GM12878 (cell line): ENCODE measurements around the gene MICALL2. TPM values are rescaled to one million over a fixed set of nuclear protein-coding genes. Genes with fewer than 3 reads are reported as not detected.
A peak's percentile ranks its signal among the peaks of the same experiment; 100 is the strongest.

ENCODE experiments used
- CBX3 ChIP-seq: fragments of 200-600 bp; sonication (generic); IDR thresholded peaks from 2 replicates; pipeline ENCODE4 v1.6.1; 2016; ENCODE audit warnings: low read depth, borderline replicate concordance
- CBX5 ChIP-seq: sonication (generic); IDR thresholded peaks from 2 replicates; pipeline ENCODE4 v1.6.1; 2016; ENCODE audit warnings: low read depth, moderate library complexity, mild to moderate bottlenecking, inconsistent platforms
- CREM ChIP-seq: IDR thresholded peaks from 2 replicates; pipeline ENCODE4 v1.6.1; 2014; ENCODE audit warnings: antibody characterized with exemption, low read depth
- CTCF ChIP-seq, 3 experiments: IDR thresholded peaks in 2 of 3; conservative IDR thresholded peaks in 1 of 3; 2 replicates each; pipeline ENCODE4 v1.5.1; 2011; ENCODE audit warnings: low read depth in 3 of 3, low read length in 3 of 3, mild to moderate bottlenecking in 3 of 3, control low read depth in 2 of 3, moderate library complexity in 2 of 3, inconsistent platforms in 1 of 3, mixed read lengths in 1 of 3; ENCODE audit not compliant: control insufficient read depth in 2 of 3, insufficient read depth in 1 of 3; ENCODE audit errors: extremely low read depth in 1 of 3
- EED ChIP-seq: sonication (generic); IDR thresholded peaks from 2 replicates; pipeline ENCODE4 v1.6.1; 2016; ENCODE audit warnings: antibody characterized with exemption, low read depth
- FOS ChIP-seq: IDR thresholded peaks from 3 replicates; pipeline ENCODE4 v1.6.1; 2011; ENCODE audit warnings: borderline replicate concordance; ENCODE audit not compliant: insufficient read length; ENCODE audit errors: extremely low read depth
- GATAD2B ChIP-seq: fragments of 450-650 bp; conservative IDR thresholded peaks from 2 replicates; pipeline ENCODE4 v1.6.1; 2017; ENCODE audit warnings: low read depth, mild to moderate bottlenecking, moderate library complexity
- HCFC1 ChIP-seq: fragments of 150-350 bp; IDR thresholded peaks from 2 replicates; pipeline ENCODE4 v1.6.1; 2014; ENCODE audit warnings: low read length
- IRF4 ChIP-seq: IDR thresholded peaks from 2 replicates; pipeline ENCODE4 v1.6.1; 2011; ENCODE audit warnings: low read depth, low read length
- LARP7 ChIP-seq: fragments of 450-650 bp; IDR thresholded peaks from 2 replicates; pipeline ENCODE4 v1.6.1; 2017; ENCODE audit warnings: mild to moderate bottlenecking
- NFIC ChIP-seq: IDR thresholded peaks from 2 replicates; pipeline ENCODE4 v1.6.1; 2012; ENCODE audit warnings: low read depth, mild to moderate bottlenecking, inconsistent platforms, low read length, moderate library complexity
- NFYB ChIP-seq: IDR thresholded peaks from 2 replicates; pipeline ENCODE4 v1.6.1; 2011; ENCODE audit warnings: low read depth, mild to moderate bottlenecking, low read length, improper control_type of control experiment, moderate library complexity; ENCODE audit not compliant: insufficient read depth
- POLR2AphosphoS5 ChIP-seq: IDR thresholded peaks from 2 replicates; pipeline ENCODE4 v1.6.1; 2011; ENCODE audit warnings: mild to moderate bottlenecking, low read length, inconsistent platforms
- RAD21 ChIP-seq: IDR thresholded peaks from 2 replicates; pipeline ENCODE4 v1.6.1; 2011; ENCODE audit warnings: mild to moderate bottlenecking, low read depth, low read length, moderate library complexity; ENCODE audit not compliant: insufficient read depth
- RAD51 ChIP-seq: fragments of 450-650 bp; IDR thresholded peaks from 2 replicates; pipeline ENCODE4 v1.6.1; 2016; ENCODE audit warnings: moderate library complexity, mild to moderate bottlenecking, inconsistent platforms
- RBBP5 ChIP-seq: fragments of 200-600 bp; sonication (generic); conservative IDR thresholded peaks from 2 replicates; pipeline ENCODE4 v1.6.1; 2016
- RUNX3 ChIP-seq: IDR thresholded peaks from 2 replicates; pipeline ENCODE4 v1.6.1; 2012; ENCODE audit warnings: low read length, inconsistent platforms
- SIX5 ChIP-seq: IDR thresholded peaks from 2 replicates; pipeline ENCODE4 v1.6.1; 2011; ENCODE audit warnings: mild to moderate bottlenecking, low read depth, low read length, moderate library complexity; ENCODE audit not compliant: severe bottlenecking
- SPI1 ChIP-seq: IDR thresholded peaks from 2 replicates; pipeline ENCODE4 v1.6.1; 2011; ENCODE audit warnings: low read depth, mild to moderate bottlenecking, low read length, moderate library complexity, borderline replicate concordance; ENCODE audit not compliant: insufficient read depth
- YY1 ChIP-seq: IDR thresholded peaks from 2 replicates; pipeline ENCODE4 v1.6.1; 2011; ENCODE audit warnings: low read depth, mild to moderate bottlenecking, low read length
- ZNF274 ChIP-seq: IDR thresholded peaks from one replicate; pipeline ENCODE4 v1.8.0; 2011; ENCODE audit not compliant: insufficient read length, insufficient read depth
- polyA plus RNA-seq, 11 experiments: library from polyadenylated mRNA; depleted of rRNA in 4 of 11; unstranded in 6 of 11; stranded (reverse) in 5 of 11; fragments of >200 nt; fragmentation: Nextera tagmentation in 4 of 11; fragmentation: Illumina TruSeq in 1 of 11; extraction: Ambion mirVana in 4 of 11; extraction: Trizol in 1 of 11; gene quantifications; 1 replicate in 1 of 11; 2 replicates in 10 of 11; pipeline versions ENCODE4 v1.2.1 to v1.2.3, GENCODE V29; 2011 to 2016; ENCODE audit warnings: inconsistent platforms in 2 of 11, missing spikeins in 2 of 11, low read depth in 1 of 11
- total RNA-seq, 4 experiments: library from RNA; depleted of rRNA in 3 of 4; stranded (reverse); fragments of >200 nt in 3 of 4; fragmentation: Illumina TruSeq in 1 of 4; extraction: Trizol in 1 of 4; gene quantifications; 2 replicates each; pipeline versions ENCODE4 v1.2.1 to v1.2.3, GENCODE V29; 2013 to 2021
- TF ChIP-seq, protein P1 (sequence below): IDR thresholded peaks from 2 replicates; pipeline ENCODE4 v1.6.1; 2012; ENCODE audit warnings: low read length, inconsistent platforms
- TF ChIP-seq, protein P2 (sequence below): fragments of 450-650 bp; IDR thresholded peaks from 2 replicates; pipeline ENCODE4 v1.6.1; 2017; ENCODE audit warnings: borderline replicate concordance
- TF ChIP-seq, protein P3 (sequence below): IDR thresholded peaks from 2 replicates; pipeline ENCODE4 v1.6.1; 2011; ENCODE audit warnings: borderline replicate concordance, low read depth, mild to moderate bottlenecking, moderate library complexity, mixed read lengths, low read length; ENCODE audit not compliant: insufficient read depth; ENCODE audit errors: extremely low read length
- TF ChIP-seq, protein P4 (sequence below): fragments of 450-650 bp; IDR thresholded peaks from 2 replicates; pipeline ENCODE4 v1.6.1; 2014; ENCODE audit warnings: mild to moderate bottlenecking

Gene MICALL2
- total and polyA plus RNA-seq, 10 of the 15 experiments (the other 5 are each of a cell fraction or from before 2014, with no cell fraction given) = 0.04 to 1.7 (median 0.83) TPM; not detected in 3

DNA sequence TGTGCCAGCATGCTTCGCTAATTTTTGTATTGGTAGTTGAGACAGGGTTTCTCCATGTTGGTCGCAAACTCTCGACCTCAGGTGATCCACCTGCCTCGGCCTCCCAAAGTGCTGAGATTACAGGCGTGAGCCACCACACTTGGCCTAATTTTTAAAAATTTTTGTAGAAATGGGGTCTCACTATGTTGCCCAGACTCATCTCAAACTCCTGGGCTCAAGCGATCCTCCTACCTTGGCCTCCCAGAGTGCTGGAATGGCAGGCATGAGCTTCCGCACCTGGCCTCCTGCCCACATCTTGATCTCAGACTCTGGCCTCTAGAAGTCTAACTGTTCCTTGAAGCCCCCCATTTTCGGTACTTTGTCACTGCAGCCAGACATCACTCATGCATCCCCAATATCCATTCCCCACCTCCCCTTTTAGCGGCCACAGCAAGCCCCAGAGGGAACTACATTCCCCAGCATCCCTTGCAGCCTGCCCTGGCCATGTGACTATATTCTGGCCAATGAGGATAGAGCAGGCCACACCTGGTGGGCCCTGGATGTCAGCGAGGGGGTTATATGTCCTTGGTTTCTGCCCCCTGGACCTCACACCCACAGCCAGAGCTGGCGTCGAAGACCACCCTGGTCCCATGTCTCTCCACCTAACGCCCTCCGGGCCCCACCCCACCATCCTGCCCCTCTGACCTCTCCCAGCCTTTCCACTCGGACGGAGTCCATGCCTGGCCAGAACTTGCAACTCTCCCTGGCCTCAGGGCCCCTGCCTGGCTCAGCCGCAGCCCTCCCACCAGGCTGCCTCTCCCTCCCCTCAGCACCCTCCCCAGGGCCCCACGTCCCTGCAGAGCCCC is 33.8 kb downstream of the MICALL2 start (continued):
- TF ChIP-seq SIX5 = peak; percentile 81
- TF ChIP-seq POLR2AphosphoS5 = no peak
- TF ChIP-seq, protein P1, sequence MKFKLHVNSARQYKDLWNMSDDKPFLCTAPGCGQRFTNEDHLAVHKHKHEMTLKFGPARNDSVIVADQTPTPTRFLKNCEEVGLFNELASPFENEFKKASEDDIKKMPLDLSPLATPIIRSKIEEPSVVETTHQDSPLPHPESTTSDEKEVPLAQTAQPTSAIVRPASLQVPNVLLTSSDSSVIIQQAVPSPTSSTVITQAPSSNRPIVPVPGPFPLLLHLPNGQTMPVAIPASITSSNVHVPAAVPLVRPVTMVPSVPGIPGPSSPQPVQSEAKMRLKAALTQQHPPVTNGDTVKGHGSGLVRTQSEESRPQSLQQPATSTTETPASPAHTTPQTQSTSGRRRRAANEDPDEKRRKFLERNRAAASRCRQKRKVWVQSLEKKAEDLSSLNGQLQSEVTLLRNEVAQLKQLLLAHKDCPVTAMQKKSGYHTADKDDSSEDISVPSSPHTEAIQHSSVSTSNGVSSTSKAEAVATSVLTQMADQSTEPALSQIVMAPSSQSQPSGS = no peak
- no peak for TF ChIP-seq CBX5
- no peak for TF ChIP-seq IRF4
- peak; percentile 62 for TF ChIP-seq NFYB
- peak; percentile 79 for TF ChIP-seq HCFC1
- no peak for TF ChIP-seq CREM
- TF ChIP-seq YY1 = no peak
- TF ChIP-seq NFIC = no peak
- TF ChIP-seq RAD51 = peak; percentile 75
- no peak for TF ChIP-seq ZNF274
- TF ChIP-seq, protein P2, sequence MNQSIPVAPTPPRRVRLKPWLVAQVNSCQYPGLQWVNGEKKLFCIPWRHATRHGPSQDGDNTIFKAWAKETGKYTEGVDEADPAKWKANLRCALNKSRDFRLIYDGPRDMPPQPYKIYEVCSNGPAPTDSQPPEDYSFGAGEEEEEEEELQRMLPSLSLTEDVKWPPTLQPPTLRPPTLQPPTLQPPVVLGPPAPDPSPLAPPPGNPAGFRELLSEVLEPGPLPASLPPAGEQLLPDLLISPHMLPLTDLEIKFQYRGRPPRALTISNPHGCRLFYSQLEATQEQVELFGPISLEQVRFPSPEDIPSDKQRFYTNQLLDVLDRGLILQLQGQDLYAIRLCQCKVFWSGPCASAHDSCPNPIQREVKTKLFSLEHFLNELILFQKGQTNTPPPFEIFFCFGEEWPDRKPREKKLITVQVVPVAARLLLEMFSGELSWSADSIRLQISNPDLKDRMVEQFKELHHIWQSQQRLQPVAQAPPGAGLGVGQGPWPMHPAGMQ = no peak
- no peak for TF ChIP-seq GATAD2B
- TF ChIP-seq SPI1 = no peak
- no peak for TF ChIP-seq FOS
- no peak for TF ChIP-seq RBBP5
- no peak for TF ChIP-seq RAD21
- TF ChIP-seq CBX3 = no peak
- TF ChIP-seq, protein P3, sequence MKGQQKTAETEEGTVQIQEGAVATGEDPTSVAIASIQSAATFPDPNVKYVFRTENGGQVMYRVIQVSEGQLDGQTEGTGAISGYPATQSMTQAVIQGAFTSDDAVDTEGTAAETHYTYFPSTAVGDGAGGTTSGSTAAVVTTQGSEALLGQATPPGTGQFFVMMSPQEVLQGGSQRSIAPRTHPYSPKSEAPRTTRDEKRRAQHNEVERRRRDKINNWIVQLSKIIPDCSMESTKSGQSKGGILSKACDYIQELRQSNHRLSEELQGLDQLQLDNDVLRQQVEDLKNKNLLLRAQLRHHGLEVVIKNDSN = peak; percentile 89
- TF ChIP-seq EED = no peak
- no peak for TF ChIP-seq CTCF (IDR thresholded peaks at IDR 0.05 in 2 of 3, conservative IDR thresholded peaks at IDR 0.05 in 1 of 3; ENCODE audit: control insufficient read depth in 2 of 3, extremely low read depth in 1 of 3, insufficient read depth in 1 of 3, low read depth in 3 of 3, low read length in 3 of 3)
- no peak for TF ChIP-seq RUNX3
- TF ChIP-seq, protein P4, sequence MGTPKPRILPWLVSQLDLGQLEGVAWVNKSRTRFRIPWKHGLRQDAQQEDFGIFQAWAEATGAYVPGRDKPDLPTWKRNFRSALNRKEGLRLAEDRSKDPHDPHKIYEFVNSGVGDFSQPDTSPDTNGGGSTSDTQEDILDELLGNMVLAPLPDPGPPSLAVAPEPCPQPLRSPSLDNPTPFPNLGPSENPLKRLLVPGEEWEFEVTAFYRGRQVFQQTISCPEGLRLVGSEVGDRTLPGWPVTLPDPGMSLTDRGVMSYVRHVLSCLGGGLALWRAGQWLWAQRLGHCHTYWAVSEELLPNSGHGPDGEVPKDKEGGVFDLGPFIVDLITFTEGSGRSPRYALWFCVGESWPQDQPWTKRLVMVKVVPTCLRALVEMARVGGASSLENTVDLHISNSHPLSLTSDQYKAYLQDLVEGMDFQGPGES = no peak
- TF ChIP-seq LARP7 = no peak
